OCI-LY7 (cell line): ENCODE measurements around the gene NIM1K. TPM values are rescaled to one million over a fixed set of nuclear protein-coding genes. Genes with fewer than 3 reads are reported as not detected.

Experiments used
- BruUV-seq: library from RNA; stranded (reverse); fragments of 400-500 nt; replicated peaks from 2 replicates; lab custom pipeline; 2021; lab: Mats Ljungman, UMichigan
- CTCF ChIA-PET: fragments of 300-600 bp; sonication (Branson Sonifier 250); formaldehyde crosslinking; loops from one replicate; lab custom pipeline; 2022; ENCODE audit warnings: antibody characterized with exemption; ENCODE audit not compliant: unreplicated experiment; lab: Charles Lee
- POLR2A ChIA-PET: fragments of 300-600 bp; sonication (Branson Sonifier 250); formaldehyde crosslinking; loops from one replicate; lab custom pipeline; 2022; ENCODE audit warnings: antibody characterized with exemption; lab: Charles Lee
- DNase-seq: peaks from one replicate; pipeline ENCODE4 v3.0.0-alpha.2; 2015; ENCODE audit warnings: low spot score
- H2AFZ ChIP-seq: fragments of 200-600 bp; sonication (generic), shearing (Covaris generic); 2 replicates; pipeline ENCODE4 v1.6.1; 2014; ENCODE audit warnings: mild to moderate bottlenecking, antibody characterized with exemption, low read length, moderate library complexity
- H3K27ac ChIP-seq: fragments of 200-600 bp; sonication (generic); 2 replicates; pipeline ENCODE4 v1.5.1; 2014; ENCODE audit warnings: mixed run types, low read depth, mild to moderate bottlenecking, moderate library complexity, low read length, inconsistent platforms; ENCODE audit not compliant: poor library complexity, severe bottlenecking
- H3K36me3 ChIP-seq: fragments of 200-600 bp; sonication (generic); 2 replicates; pipeline ENCODE4 v1.6.1; 2014; ENCODE audit warnings: mild to moderate bottlenecking, antibody characterized with exemption, low read length, moderate library complexity, mixed read lengths; ENCODE audit not compliant: insufficient read depth
- H3K4me1 ChIP-seq: fragments of 200-600 bp; sonication (generic); 2 replicates; pipeline ENCODE4 v1.5.1; 2014; ENCODE audit warnings: mild to moderate bottlenecking, low read length; ENCODE audit not compliant: insufficient read depth, poor library complexity, severe bottlenecking
- H3K4me2 ChIP-seq: fragments of 200-600 bp; sonication (generic); 2 replicates; pipeline ENCODE4 v1.6.1; 2014; ENCODE audit warnings: mild to moderate bottlenecking, low read length
- H3K4me3 ChIP-seq: fragments of 200-600 bp; sonication (generic); 2 replicates; pipeline ENCODE4 v1.5.1; 2014; ENCODE audit warnings: mild to moderate bottlenecking, low read depth, low read length; ENCODE audit not compliant: poor library complexity, severe bottlenecking
- H3K79me2 ChIP-seq: fragments of 200-600 bp; sonication (generic); 2 replicates; pipeline ENCODE4 v1.6.1; 2016; ENCODE audit warnings: low read depth, mild to moderate bottlenecking, low read length, moderate library complexity, mixed read lengths; ENCODE audit not compliant: insufficient read depth
- H3K9me2 ChIP-seq: fragments of 200-600 bp; sonication (generic); 2 replicates; pipeline ENCODE4 v1.6.1; 2016; ENCODE audit warnings: mild to moderate bottlenecking, low read length, mixed read lengths; ENCODE audit not compliant: insufficient read depth
- H3K9me3 ChIP-seq: fragments of 200-600 bp; sonication (generic); 2 replicates; pipeline ENCODE4 v1.6.1; 2014; ENCODE audit warnings: mild to moderate bottlenecking, mixed run types, low read length, mixed read lengths
- H4K20me1 ChIP-seq: fragments of 200-600 bp; sonication (generic); 2 replicates; pipeline ENCODE4 v1.6.1; 2014; ENCODE audit warnings: mild to moderate bottlenecking, antibody characterized with exemption, low read length, moderate library complexity, mixed read lengths; ENCODE audit not compliant: insufficient read depth
- EZH2phosphoT487 ChIP-seq: fragments of 200-600 bp; sonication (generic); IDR thresholded peaks from 2 replicates; pipeline ENCODE4 v1.6.1; 2018; ENCODE audit warnings: low read depth, borderline replicate concordance, mild to moderate bottlenecking, mixed run types, antibody characterized with exemption, low read length, moderate library complexity, mixed read lengths
- intact Hi-C: fragments of 100-400 bp; cut with micrococcal nuclease; formaldehyde crosslinking; loops from one replicate; pipeline ENCODE4 v1.10.0; 2022; ENCODE audit not compliant: unreplicated experiment
- total RNA-seq, 2 experiments: library from RNA; depleted of rRNA in 1 of 2; stranded (reverse); fragments of >200 nt in 1 of 2; shearing (Covaris generic) in 1 of 2; gene quantifications; 2 replicates each; pipeline ENCODE4 v1.2.3, GENCODE V29; 2014 to 2022
- TF ChIP-seq, protein P1 (sequence below): fragments of 200-600 bp; sonication (generic); conservative IDR thresholded peaks from 2 replicates; pipeline ENCODE4 v1.5.1; 2014; ENCODE audit warnings: mild to moderate bottlenecking, antibody characterized with exemption, low read length, moderate library complexity, mixed read lengths

The NIM1K gene
- total RNA-seq, 2 experiments from 2014 or later, result 0.41 to 0.68 TPM

DNA sequence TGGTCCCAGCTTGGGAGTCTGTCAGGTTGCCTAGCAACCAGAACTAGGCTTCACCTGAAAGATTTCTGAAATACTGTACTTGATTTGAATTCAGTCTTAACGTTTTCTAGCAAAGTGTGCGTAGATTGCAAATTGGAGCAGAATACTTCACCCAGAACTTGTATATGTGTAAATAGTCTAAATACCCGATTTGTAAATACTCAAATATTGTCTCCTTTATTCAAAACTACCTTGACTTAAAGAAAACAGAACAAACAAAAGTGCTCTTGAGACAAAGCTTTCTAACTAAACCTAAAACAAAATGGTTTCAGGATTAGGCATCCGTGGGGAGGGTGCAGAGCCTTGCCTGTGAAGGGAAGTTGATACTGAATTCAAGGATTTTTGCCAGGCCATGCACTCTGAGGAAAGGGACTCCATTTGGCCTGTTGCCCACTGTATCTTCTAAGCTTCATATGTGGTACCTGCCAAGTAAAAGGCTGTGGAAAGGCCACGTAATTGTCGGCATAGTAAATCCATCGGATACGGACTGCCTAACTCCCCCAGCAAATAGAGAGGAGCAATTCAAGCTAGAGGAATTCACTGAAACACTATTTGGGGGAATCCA is 121.9 kb downstream of the NIM1K start:
- Histone ChIP-seq H3K9me2 (no peaks in the 10 kb centered on the region), H3K36me3 (peaks cover 32% of the 10 kb centered on the region), H3K27ac (peak overlapping the region; percentile 79), H3K9me3 (no peaks in the 10 kb centered on the region), H2AFZ (peak overlapping the region; percentile 97), H3K79me2 (peaks cover 43% of the 10 kb centered on the region), H3K4me3 (peak overlapping the region; percentile 53), H3K4me1 (peaks cover 42% of the 10 kb centered on the region), H4K20me1 (peaks cover 27% of the 10 kb centered on the region; the same call in 1 of the 2 replicates), H3K4me2 (peak overlapping the region; percentile 73)
- ChIA-PET CTCF (interaction anchor here (1.0 kb wide), 1 partner anchor 170 kb away, joined by 3 read pairs; the partner anchor contains the start of gene TMEM267), POLR2A (interaction anchor here (0.6 to 3.6 kb wide), 18 partner anchors 9 to 1500 kb away, joined by 3 to 34 read pairs (median 4); partner anchors contain the start of genes NNT, TMEM267 and ZNF131)
- no TSS peak for BruUV-seq
- intact Hi-C loops, result loop anchor here (1.0 to 5.0 kb wide), 7 partner anchors 169 to 1412 kb away; partner anchors contain the start of genes PAIP1, RIMOC1 and TMEM267
- DNase-seq, result no peak
- no peak for TF ChIP-seq EZH2phosphoT487
- TF ChIP-seq, protein P1, sequence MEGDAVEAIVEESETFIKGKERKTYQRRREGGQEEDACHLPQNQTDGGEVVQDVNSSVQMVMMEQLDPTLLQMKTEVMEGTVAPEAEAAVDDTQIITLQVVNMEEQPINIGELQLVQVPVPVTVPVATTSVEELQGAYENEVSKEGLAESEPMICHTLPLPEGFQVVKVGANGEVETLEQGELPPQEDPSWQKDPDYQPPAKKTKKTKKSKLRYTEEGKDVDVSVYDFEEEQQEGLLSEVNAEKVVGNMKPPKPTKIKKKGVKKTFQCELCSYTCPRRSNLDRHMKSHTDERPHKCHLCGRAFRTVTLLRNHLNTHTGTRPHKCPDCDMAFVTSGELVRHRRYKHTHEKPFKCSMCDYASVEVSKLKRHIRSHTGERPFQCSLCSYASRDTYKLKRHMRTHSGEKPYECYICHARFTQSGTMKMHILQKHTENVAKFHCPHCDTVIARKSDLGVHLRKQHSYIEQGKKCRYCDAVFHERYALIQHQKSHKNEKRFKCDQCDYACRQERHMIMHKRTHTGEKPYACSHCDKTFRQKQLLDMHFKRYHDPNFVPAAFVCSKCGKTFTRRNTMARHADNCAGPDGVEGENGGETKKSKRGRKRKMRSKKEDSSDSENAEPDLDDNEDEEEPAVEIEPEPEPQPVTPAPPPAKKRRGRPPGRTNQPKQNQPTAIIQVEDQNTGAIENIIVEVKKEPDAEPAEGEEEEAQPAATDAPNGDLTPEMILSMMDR, result no peak

DNA sequence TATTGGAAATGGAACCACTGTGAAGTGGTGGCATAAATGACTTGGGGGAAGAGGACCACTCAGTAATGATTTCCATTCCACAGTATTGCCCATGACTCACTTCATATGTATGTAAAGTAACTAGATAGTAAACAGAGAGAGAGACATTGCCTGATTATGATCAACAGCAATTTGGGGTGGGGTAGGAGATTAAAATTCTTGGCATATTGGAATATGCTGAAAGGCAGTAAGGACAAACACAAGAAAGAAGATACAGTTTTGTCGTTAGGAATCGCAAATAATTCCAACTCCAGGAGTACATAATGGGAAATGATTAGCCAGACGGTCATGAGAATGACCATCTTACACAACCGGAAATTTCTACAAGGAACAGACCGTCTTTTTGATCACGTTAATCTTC is 122.7 kb downstream of the NIM1K start:
- H3K79me2 ChIP-seq, result peaks cover 35% of the 10 kb centered on the region
- no peaks in the 10 kb centered on the region for H3K9me2 ChIP-seq
- CTCF ChIA-PET, result interaction anchor here (1.0 kb wide), 1 partner anchor 169 kb away, joined by 3 read pairs; the partner anchor contains the start of gene TMEM267
- no peak overlapping the region for H3K4me2 ChIP-seq
- peaks cover 24% of the 10 kb centered on the region for H3K36me3 ChIP-seq
- H3K4me3 ChIP-seq, result no peak overlapping the region
- DNase-seq, result no peak
- H3K27ac ChIP-seq, result no peak overlapping the region
- intact Hi-C loops, result loop anchor here (5.0 kb wide), 4 partner anchors 207 to 1412 kb away; partner anchors contain the start of genes PAIP1 and RIMOC1
- POLR2A ChIA-PET, result interaction anchor here (0.5 to 1.8 kb wide), 7 partner anchors 10 to 716 kb away, joined by 3 to 8 read pairs (median 4); no protein-coding TSS in a partner anchor
- H4K20me1 ChIP-seq, result peaks cover 27% of the 10 kb centered on the region; the same call in 1 of the 2 replicates
- H2AFZ ChIP-seq, result peak overlapping the region; percentile 97; the same call in 1 of the 2 replicates
- no peaks in the 10 kb centered on the region for H3K9me3 ChIP-seq
- TF ChIP-seq, protein P1, result no peak
- TF ChIP-seq EZH2phosphoT487, result no peak
- peaks cover 34% of the 10 kb centered on the region for H3K4me1 ChIP-seq
- BruUV-seq, result no TSS peak
